Lower leg skin (tissue), 4 donors: ENCODE results near the gene GPR39. TPM values are rescaled to one million over a fixed set of nuclear protein-coding genes. Genes with fewer than 3 reads are reported as not detected.
A peak's percentile ranks its signal among the peaks of the same experiment; 100 is the strongest.

Experiments used
- DNase-seq, 2 donors: peaks; one replicate each; pipeline ENCODE4 v3.0.0-alpha.2; 2019; ENCODE audit warnings: low spot score in 2 of 2
- H3K4me3 ChIP-seq: fragments of 200-600 bp; sonication (generic); 2 replicates; pipeline ENCODE4 v1.5.1; 2017; ENCODE audit warnings: mild to moderate bottlenecking, low read depth; ENCODE audit not compliant: poor library complexity, severe bottlenecking
- CTCF ChIP-seq, 3 donors: fragments of 450-650 bp; IDR thresholded peaks; one replicate each; pipeline ENCODE4 v1.5.1; 2016; ENCODE audit warnings: antibody characterized with exemption in 3 of 3, mild to moderate bottlenecking in 3 of 3, moderate library complexity in 2 of 3
- POLR2A ChIP-seq, 2 donors: fragments of 450-650 bp; IDR thresholded peaks; one replicate each; pipeline ENCODE4 v1.6.1; 2016 to 2017; ENCODE audit warnings: antibody characterized with exemption in 2 of 2, mild to moderate bottlenecking in 1 of 2, moderate library complexity in 1 of 2
- WGBS, 2 donors: methylation state at CpG; one replicate each; pipeline ENCODE4 v1.1.5; 2018; 5-methylcytosine and 5-hydroxymethylcytosine counted together
- intact Hi-C: fragments of 100-400 bp; cut with DNase I; formaldehyde crosslinking; loops from one replicate; pipeline ENCODE4 v1.15.0; 2023; ENCODE audit warnings: low total_unique reads
- total RNA-seq, 4 donors: library from RNA; depleted of rRNA; stranded (reverse); fragments of >200 nt; gene quantifications; one replicate each; pipeline ENCODE4 v1.1.0, GENCODE V29; 2016

The GPR39 gene
- total RNA-seq, 4 donors from 2014 or later = 0.30 to 2.8 (median 2.0) TPM

DNA sequence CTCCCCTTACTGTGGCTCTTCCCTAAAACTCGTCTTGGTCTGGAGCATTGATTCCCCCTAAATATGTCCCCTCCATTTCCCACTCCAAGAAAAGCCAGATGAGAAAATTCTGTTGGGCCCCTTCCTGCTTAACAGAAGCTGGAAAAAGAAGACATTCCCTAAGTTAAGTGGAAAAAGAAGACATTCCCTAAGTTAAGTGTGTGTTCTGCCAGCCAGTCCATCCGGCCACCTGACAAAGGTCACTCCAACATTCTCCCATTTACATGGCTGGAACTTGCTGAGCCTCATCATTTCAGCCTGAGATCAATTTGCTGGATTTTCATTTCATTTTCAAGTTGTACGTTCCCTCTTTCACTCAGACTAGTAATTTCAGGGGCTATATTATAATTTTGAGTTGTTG, 201.4 kb downstream of the GPR39 start:
- no peak overlapping the region for H3K4me3 ChIP-seq
- intact Hi-C loops = no loop called here
- no peak for TF ChIP-seq CTCF (IDR thresholded peaks at IDR 0.05)
- TF ChIP-seq POLR2A (IDR thresholded peaks at IDR 0.05) = no peak
- WGBS, 2 donors = 76 to 91% methylated on average over 3 of the region's 3 CpGs
- no peak for DNase-seq

DNA sequence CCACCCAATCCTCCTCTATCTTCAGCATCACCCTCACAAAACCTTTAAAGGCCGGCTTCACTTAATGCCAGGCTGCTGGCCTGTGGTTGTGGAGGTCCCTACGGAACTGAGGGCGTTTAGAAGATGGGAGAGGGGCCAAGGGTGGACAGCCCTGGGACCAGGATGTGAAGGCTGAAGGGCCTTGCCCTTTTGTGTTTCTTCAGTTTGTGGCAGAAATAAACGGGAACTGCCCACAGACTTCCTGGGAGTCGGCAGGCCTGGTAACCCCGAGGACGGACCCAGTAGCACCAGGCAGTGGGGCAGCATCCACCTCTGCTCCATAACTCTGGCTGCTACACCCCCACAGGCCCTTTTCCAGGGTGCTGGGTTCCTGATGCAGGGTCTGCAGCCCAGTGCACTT, 202.1 kb downstream of the GPR39 start:
- TF ChIP-seq POLR2A (IDR thresholded peaks at IDR 0.05) = no peak
- no peak for TF ChIP-seq CTCF (IDR thresholded peaks at IDR 0.05)
- intact Hi-C loops = no loop called here
- DNase-seq = peak in 1 of 2 donors; percentile 50
- 83 to 88% methylated on average over 7 of the region's 7 CpGs for WGBS, 2 donors
- no peak overlapping the region for H3K4me3 ChIP-seq

- H3K4me3 ChIP-seq = no peak overlapping the region
- intact Hi-C loops = no loop called here
- no peak for TF ChIP-seq CTCF (IDR thresholded peaks at IDR 0.05)
- no peak for TF ChIP-seq POLR2A (IDR thresholded peaks at IDR 0.05)
- no peak for DNase-seq
- 46 to 62% methylated on average over 2 of the region's 2 CpGs for WGBS, 2 donors
Measured at GRCh38 chr2:132620115-132620514, 203.5 kb downstream of the GPR39 start.

DNA sequence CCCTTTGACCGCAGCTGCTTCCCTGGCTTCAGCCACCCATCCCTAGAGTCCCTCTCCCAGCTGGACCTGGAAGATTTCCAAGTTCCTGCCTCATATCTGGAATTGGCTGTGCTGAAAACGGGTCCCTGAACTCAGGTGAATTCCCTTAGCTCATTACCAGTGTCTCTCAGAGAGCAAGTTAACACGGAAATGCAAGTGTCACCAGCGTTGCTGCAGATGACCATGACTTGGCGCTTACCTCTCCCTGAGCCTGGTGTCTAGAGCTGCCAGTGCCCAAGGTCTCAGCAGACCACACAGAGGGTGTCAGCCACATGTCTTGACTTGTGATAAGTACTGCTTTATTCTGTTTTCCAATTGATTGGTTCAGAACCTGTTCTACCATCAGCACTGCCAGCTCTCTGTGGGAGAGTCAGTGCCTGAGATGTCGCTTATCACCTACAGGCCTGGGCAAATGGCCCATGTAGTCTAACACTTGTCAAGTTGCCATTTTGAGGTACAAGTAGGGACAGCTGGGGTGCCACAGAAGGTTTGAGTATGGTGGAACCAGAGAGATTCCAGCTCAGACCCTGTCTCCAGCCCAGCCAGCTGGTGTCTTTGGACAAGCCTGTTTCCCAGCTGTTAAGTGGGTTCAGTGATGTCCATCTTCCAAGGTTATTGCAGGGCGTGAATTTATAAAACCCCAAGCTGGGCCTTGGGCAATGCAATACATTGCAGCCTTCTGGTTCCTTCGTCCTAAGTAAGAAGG, 204.7 kb downstream of the GPR39 start:
- intact Hi-C loops = no loop called here
- no peak for DNase-seq
- no peak overlapping the region for H3K4me3 ChIP-seq
- 55 to 70% methylated on average over 8 of the region's 8 CpGs for WGBS, 2 donors
- TF ChIP-seq CTCF (IDR thresholded peaks at IDR 0.05) (no peak), POLR2A (IDR thresholded peaks at IDR 0.05) (no peak)

GRCh38 chr2:132623096-132623839, 206.7 kb downstream of the GPR39 start:
- H3K4me3 ChIP-seq = no peak overlapping the region
- intact Hi-C loops = no loop called here
- DNase-seq = no peak
- WGBS, 2 donors = 51 to 56% methylated on average over 9 of the region's 9 CpGs
- TF ChIP-seq CTCF (IDR thresholded peaks at IDR 0.05) (no peak), POLR2A (IDR thresholded peaks at IDR 0.05) (no peak)
